NB4 (cell line): ENCODE data around the gene SMIM9.

Experiments used
- DNase-seq: peaks from one replicate; pipeline ENCODE4 v3.0.0; 2010; ENCODE audit warnings: low read depth
- H3K4me3 ChIP-seq: one replicate; pipeline ENCODE4 v1.5.1; 2011; ENCODE audit warnings: mild to moderate bottlenecking, low read depth, low read length, moderate library complexity
- CTCF ChIP-seq: IDR thresholded peaks from one replicate; pipeline ENCODE4 v1.5.1; 2012; ENCODE audit warnings: low read depth, low read length
- MAX ChIP-seq: IDR thresholded peaks from 2 replicates; pipeline ENCODE4 v1.6.1; 2011; ENCODE audit warnings: low read depth, low read length
- MYC ChIP-seq: IDR thresholded peaks from 2 replicates; pipeline ENCODE4 v1.6.1; 2011; ENCODE audit warnings: low read depth, low read length
- POLR2A ChIP-seq: IDR thresholded peaks from 2 replicates; pipeline ENCODE4 v1.6.1; 2011; ENCODE audit warnings: mild to moderate bottlenecking; ENCODE audit not compliant: insufficient read length; ENCODE audit errors: extremely low read depth

The SMIM9 gene

GRCh38 chrX:154809939-154810665, 24.4 kb downstream of the SMIM9 start:
- no peak for TF ChIP-seq MYC
- no peak for TF ChIP-seq CTCF
- TF ChIP-seq POLR2A = no peak
- peak; percentile 29; the same call in 1 of the 2 replicates for TF ChIP-seq MAX
- DNase-seq = peak; percentile 42
- H3K4me3 ChIP-seq = no peak overlapping the region

- no peak overlapping the region for H3K4me3 ChIP-seq
- DNase-seq = no peak
- TF ChIP-seq CTCF = no peak
- TF ChIP-seq MYC = no peak
- TF ChIP-seq MAX = no peak
- TF ChIP-seq POLR2A = no peak
Observed at GRCh38 chrX:154806837-154807501, 27.5 kb downstream of the SMIM9 start.

- TF ChIP-seq MYC (no peak), CTCF (no peak), MAX (no peak), POLR2A (no peak)
- H3K4me3 ChIP-seq = peak overlapping the region; percentile 37
- DNase-seq = no peak
Observed at GRCh38 chrX:154805696-154806091, 28.8 kb downstream of the SMIM9 start.

- peak within 1 kb of the TSS; percentile 82 for H3K4me3 ChIP-seq
- TF ChIP-seq MYC (no peak), POLR2A (peak; percentile 54)
- peak; percentile 89 for DNase-seq
Observed at GRCh38 chrX:154804957-154805695, 29.3 kb downstream of the SMIM9 start, which contains the start of gene MPP1. TSS of gene MPP1 (minus strand) at chrX:154805485. CDS start at chrX:154805373, 112 bp downstream.

- TF ChIP-seq MYC (no peak), MAX (no peak), POLR2A (no peak), CTCF (no peak)
- DNase-seq = peak; percentile 57
- H3K4me3 ChIP-seq = peak overlapping the region; percentile 82
Observed at GRCh38 chrX:154804261-154804956, 30.1 kb downstream of the SMIM9 start.
